H1 (cell line): ENCODE measurements around the gene C2orf92. TPM values are rescaled to one million over a fixed set of nuclear protein-coding genes. Genes with fewer than 3 reads are reported as not detected.

Experiments used
- CTCF ChIA-PET: fragments of 300-600 bp; sonication (Branson Sonifier 250); formaldehyde crosslinking; loops from one replicate; lab custom pipeline; 2021; ENCODE audit not compliant: partially characterized antibody; lab: Charles Lee
- POLR2A ChIA-PET: fragments of 300-600 bp; sonication (Branson Sonifier 250); formaldehyde crosslinking; loops from one replicate; lab custom pipeline; 2021; ENCODE audit warnings: inconsistent platforms; ENCODE audit not compliant: partially characterized antibody; lab: Charles Lee
- DNase-seq, 2 experiments: peaks; one replicate each; pipeline versions ENCODE4 v3.0.0 to v3.0.0-alpha.2; 2010 to 2022; ENCODE audit warnings: low spot score in 2 of 2, low read depth in 1 of 2, mixed read lengths in 1 of 2
- FAIRE-seq: peaks from 2 replicates; lab custom pipeline; 2011; peaks lifted over from hg19 to GRCh38; lab: Jason Lieb, UNC
- H2AFZ ChIP-seq: 2 replicates; pipeline ENCODE4 v1.8.1; 2012; ENCODE audit warnings: low read length, inconsistent platforms
- H2AK5ac ChIP-seq: 2 replicates; pipeline ENCODE4 v1.6.1; 2013; ENCODE audit warnings: low read depth, low read length
- H2BK120ac ChIP-seq: replicated peaks from 2 replicates; pipeline ENCODE3; 2013; ENCODE audit warnings: low read depth, low read length, inconsistent platforms
- H2BK12ac ChIP-seq: 2 replicates; pipeline ENCODE4 v1.6.1; 2013; ENCODE audit warnings: low read depth, low read length
- H2BK15ac ChIP-seq: 2 replicates; pipeline ENCODE4 v1.6.1; 2013; ENCODE audit warnings: low read length
- H2BK20ac ChIP-seq: 2 replicates; pipeline ENCODE4 v1.6.1; 2013; ENCODE audit warnings: low read length
- H2BK5ac ChIP-seq: 2 replicates; pipeline ENCODE4 v1.6.1; 2013; ENCODE audit warnings: low read depth, low read length
- H3K14ac ChIP-seq: 2 replicates; pipeline ENCODE4 v1.6.1; 2013; ENCODE audit warnings: inconsistent platforms; ENCODE audit not compliant: insufficient read length
- H3K18ac ChIP-seq: 2 replicates; pipeline ENCODE4 v1.6.1; 2013; ENCODE audit warnings: low read length; ENCODE audit errors: extremely low read depth
- H3K23ac ChIP-seq: 2 replicates; pipeline ENCODE4 v1.6.1; 2013; ENCODE audit warnings: inconsistent platforms; ENCODE audit not compliant: insufficient read length
- H3K23me2 ChIP-seq: 2 replicates; pipeline ENCODE4 v1.6.1; 2013; ENCODE audit warnings: low read depth, low read length
- H3K27ac ChIP-seq: 2 replicates; pipeline ENCODE4 v1.6.1; 2011; ENCODE audit warnings: low read depth, low read length, inconsistent platforms
- H3K27me3 ChIP-seq, 4 experiments: replicated peaks in 1 of 4; 1 replicate in 1 of 4; 2 replicates in 3 of 4; pipeline versions ENCODE4 v1.6.1 to v1.8.1; 2011 to 2013; ENCODE audit warnings: low read length in 3 of 4, mild to moderate bottlenecking in 3 of 4, inconsistent platforms in 2 of 4, mixed read lengths in 2 of 4, moderate library complexity in 1 of 4; ENCODE audit not compliant: control insufficient read depth in 3 of 4, insufficient read depth in 3 of 4; ENCODE audit errors: extremely low read depth in 1 of 4
- H3K36me3 ChIP-seq, 4 experiments: 2 replicates each; pipeline versions ENCODE4 v1.6.1 to v1.8.1; 2011 to 2013; ENCODE audit warnings: mild to moderate bottlenecking in 4 of 4, low read length in 3 of 4, moderate library complexity in 2 of 4, control low read depth in 1 of 4, inconsistent platforms in 1 of 4; ENCODE audit not compliant: insufficient read depth in 4 of 4, control insufficient read depth in 2 of 4
- H3K4ac ChIP-seq: replicated peaks from 2 replicates; pipeline ENCODE3; 2013; ENCODE audit warnings: low read length, low read depth, mixed read lengths, inconsistent platforms; ENCODE audit not compliant: insufficient read length
- H3K4me1 ChIP-seq, 4 experiments: replicated peaks in 1 of 4; 1 replicate in 1 of 4; 2 replicates in 3 of 4; pipeline versions ENCODE4 v1.6.1 to v1.8.1; 2011 to 2013; ENCODE audit warnings: low read length in 3 of 4, inconsistent platforms in 2 of 4, mixed read lengths in 1 of 4; ENCODE audit not compliant: insufficient read depth in 4 of 4, control insufficient read depth in 3 of 4
- H3K4me2 ChIP-seq, 2 experiments: 2 replicates each; pipeline versions ENCODE4 v1.6.1 to v1.8.1; 2011 to 2013; ENCODE audit warnings: low read depth in 2 of 2, low read length in 2 of 2, control low read depth in 1 of 2, inconsistent platforms in 1 of 2, mild to moderate bottlenecking in 1 of 2; ENCODE audit not compliant: insufficient read depth in 1 of 2
- H3K4me3 ChIP-seq, 4 experiments: fragments of 200-600, 300-600 bp in 1 of 4; sonication (generic), shearing (Covaris generic), sonication (Bioruptor Twin) in 1 of 4; 2 replicates each; pipeline versions ENCODE4 v1.5.1 to v1.8.1; 2011 to 2016; ENCODE audit warnings: low read length in 4 of 4, low read depth in 3 of 4, control low read depth in 2 of 4, inconsistent platforms in 2 of 4, mild to moderate bottlenecking in 2 of 4, mixed read lengths in 1 of 4, moderate library complexity in 1 of 4; ENCODE audit not compliant: insufficient read depth in 2 of 4; ENCODE audit errors: extremely low read depth in 1 of 4
- H3K56ac ChIP-seq: replicated peaks from 2 replicates; pipeline ENCODE3; 2013; ENCODE audit warnings: low read depth, mild to moderate bottlenecking, mixed read lengths, low read length, inconsistent platforms; ENCODE audit not compliant: insufficient read length
- H3K79me1 ChIP-seq: 2 replicates; pipeline ENCODE4 v1.6.1; 2013; ENCODE audit warnings: low read depth, low read length, control low read depth
- H3K79me2 ChIP-seq, 2 experiments: 2 replicates each; pipeline versions ENCODE4 v1.6.1 to v1.8.1; 2012 to 2013; ENCODE audit warnings: low read length in 2 of 2, mild to moderate bottlenecking in 2 of 2, inconsistent platforms in 1 of 2; ENCODE audit not compliant: insufficient read depth in 2 of 2, control insufficient read depth in 1 of 2
- H3K9ac ChIP-seq, 4 experiments: replicated peaks in 1 of 4; 1 replicate in 1 of 4; 2 replicates in 3 of 4; pipeline versions ENCODE4 v1.6.1 to v1.8.1; 2011 to 2013; ENCODE audit warnings: low read depth in 3 of 4, low read length in 3 of 4, control low read depth in 2 of 4, mild to moderate bottlenecking in 2 of 4, moderate library complexity in 2 of 4, inconsistent platforms in 1 of 4; ENCODE audit errors: extremely low read depth in 1 of 4
- H3K9me3 ChIP-seq, 2 experiments: 2 replicates each; pipeline versions ENCODE4 v1.6.1 to v1.8.1; 2012 to 2013; ENCODE audit warnings: mild to moderate bottlenecking in 2 of 2, moderate library complexity in 2 of 2, control low read depth in 1 of 2, inconsistent platforms in 1 of 2, low read depth in 1 of 2, low read length in 1 of 2, mixed read lengths in 1 of 2; ENCODE audit not compliant: insufficient read depth in 2 of 2
- H4K20me1 ChIP-seq, 2 experiments: replicated peaks in 1 of 2; 2 replicates each; pipeline versions ENCODE3 to v1.8.1; 2011 to 2013; ENCODE audit warnings: inconsistent platforms in 2 of 2, low read length in 2 of 2, mild to moderate bottlenecking in 1 of 2; ENCODE audit not compliant: insufficient read depth in 2 of 2, control insufficient read depth in 1 of 2
- H4K5ac ChIP-seq: 2 replicates; pipeline ENCODE4 v1.6.1; 2013; ENCODE audit warnings: low read length, low read depth, mixed read lengths, inconsistent platforms; ENCODE audit not compliant: insufficient read length
- H4K8ac ChIP-seq: 2 replicates; pipeline ENCODE4 v1.8.0; 2013; ENCODE audit warnings: mild to moderate bottlenecking, moderate library complexity, low read length, inconsistent platforms; ENCODE audit not compliant: insufficient read depth; ENCODE audit errors: extremely low read depth
- H4K91ac ChIP-seq: replicated peaks from 2 replicates; pipeline ENCODE3; 2013; ENCODE audit warnings: low read length, mixed read lengths, inconsistent platforms; ENCODE audit not compliant: insufficient read length
- WGBS, 2 experiments: shearing (Covaris generic) in 1 of 2; methylation state at CpG; one replicate each; pipeline versions ENCODE4 v1.1.6 to v1.1.7; 2013 to 2015; ENCODE audit warnings: low lambda C conversion rate in 2 of 2, mixed read lengths in 2 of 2, inconsistent platforms in 1 of 2, low coverage in 1 of 2, missing lambda C conversion rate in 1 of 2; ENCODE audit not compliant: insufficient replicate concordance in 2 of 2, insufficient coverage in 1 of 2, insufficient read length in 1 of 2; ENCODE audit errors: extremely low coverage in 1 of 2, missing lambda C conversion rate in 1 of 2; 5-methylcytosine and 5-hydroxymethylcytosine counted together
- polyA plus RNA-seq, 7 experiments: library from polyadenylated mRNA; depleted of rRNA in 3 of 7; stranded (reverse) in 5 of 7; unstranded in 2 of 7; fragments of >200 nt in 5 of 7; fragments of 200-250 nt in 2 of 7; gene quantifications; 1 replicate in 5 of 7; 2 replicates in 1 of 7; 4 replicates in 1 of 7; pipeline versions ENCODE4 v1.2.1 to v1.2.3, GENCODE V29; 2011 to 2013; ENCODE audit warnings: missing spikeins in 2 of 7, mixed read lengths in 2 of 7
- total RNA-seq: library from RNA; stranded (reverse); fragmentation: NEBNext Ultra II Directional; extraction: Animal tissue kit (Norgen Biotek cat#: 25700); gene quantifications from 2 replicates; pipeline ENCODE4 v1.2.1, GENCODE V29; 2021

The C2orf92 gene
- total and polyA plus RNA-seq, 2 of the 8 experiments (the other 6 are each of a cell fraction or from before 2014, with no cell fraction given), result 2.3 to 3.7 TPM

- no peak for FAIRE-seq
- Histone ChIP-seq H4K8ac (no peak overlapping the region), H2BK5ac (no peak overlapping the region), H4K5ac (no peak overlapping the region), H3K4me2 (no peak overlapping the region), H3K27ac (no peak overlapping the region), H3K56ac (no peak overlapping the region), H3K23ac (no peak overlapping the region), H3K4me3 (no peak overlapping the region), H3K79me1 (no peaks in the 10 kb centered on the region), H3K4me1 (peaks cover 0 to 3% (median 1%) of the 10 kb centered on the region in 4 experiments; a peak in 3 of 7 replicates), H4K20me1 (no peaks in the 10 kb centered on the region), H3K79me2 (no peaks in the 10 kb centered on the region), H4K91ac (no peak overlapping the region), H2BK15ac (no peak overlapping the region), H3K36me3 (no peaks in the 10 kb centered on the region), H2BK20ac (no peak overlapping the region), H3K9ac (no peak overlapping the region), H3K14ac (no peak overlapping the region), H2BK12ac (no peak overlapping the region), H3K27me3 (no peaks in the 10 kb centered on the region), H2AFZ (no peak overlapping the region), H2AK5ac (no peak overlapping the region), H3K18ac (no peak overlapping the region), H3K9me3 (no peaks in the 10 kb centered on the region), H3K4ac (no peak overlapping the region), H2BK120ac (no peak overlapping the region), H3K23me2 (no peaks in the 10 kb centered on the region; the same call in 1 of the 2 replicates)
- ChIA-PET CTCF (interaction anchor here (1.1 to 13.6 kb wide), 6 partner anchors 12 to 417 kb away, joined by 3 to 202 read pairs (median 14); no protein-coding TSS in a partner anchor), POLR2A (no interaction called here)
- 92% methylated on average over 6 of the region's 6 CpGs; no CpG with 5 or more reads in 1 of the 2 experiments for WGBS, 2 experiments
- no peak for DNase-seq
Measured at GRCh38 chr2:97711394-97711711, 41.8 kb downstream of the C2orf92 start.
